ENCODE data around the gene TESK1.
"Not testable (repeated sequence)": the region's sequence is repeated elsewhere in the genome, so short reads cannot be mapped to it uniquely, and the experiment has no call there.

TESK1 gene

DNA sequence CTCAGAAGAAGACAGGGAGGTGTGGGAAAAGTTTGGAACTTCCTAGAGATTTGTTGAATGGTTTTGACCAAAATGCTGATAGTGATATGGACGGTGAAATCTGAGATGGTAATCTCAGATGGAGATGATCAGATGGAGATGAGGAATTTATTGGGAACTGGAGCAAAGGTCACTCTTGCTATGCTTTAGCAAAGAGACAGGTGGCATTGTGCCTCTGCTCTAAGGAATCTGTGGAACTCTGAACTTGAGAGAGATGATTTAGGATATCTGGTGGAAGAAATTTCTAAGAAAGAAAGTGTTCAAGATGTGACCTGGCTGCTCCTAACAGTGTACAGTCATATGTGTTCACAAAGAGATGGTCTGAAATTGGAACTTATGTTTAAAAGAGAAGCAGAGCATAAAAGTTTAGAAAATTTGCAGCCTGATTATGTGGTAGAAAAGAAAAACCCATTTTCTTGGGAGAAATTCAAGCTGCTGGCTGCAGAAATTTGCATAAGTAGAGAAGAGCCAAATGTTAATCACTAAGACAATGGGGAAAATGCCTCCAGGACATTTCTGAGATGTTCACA, 25.3 kb upstream of the TESK1 start:
- not testable (repeated sequence) for DNase-seq

- not testable (repeated sequence) for DNase-seq
Observed at GRCh38 chr9:35583521-35583920, 21.5 kb upstream of the TESK1 start.

DNA sequence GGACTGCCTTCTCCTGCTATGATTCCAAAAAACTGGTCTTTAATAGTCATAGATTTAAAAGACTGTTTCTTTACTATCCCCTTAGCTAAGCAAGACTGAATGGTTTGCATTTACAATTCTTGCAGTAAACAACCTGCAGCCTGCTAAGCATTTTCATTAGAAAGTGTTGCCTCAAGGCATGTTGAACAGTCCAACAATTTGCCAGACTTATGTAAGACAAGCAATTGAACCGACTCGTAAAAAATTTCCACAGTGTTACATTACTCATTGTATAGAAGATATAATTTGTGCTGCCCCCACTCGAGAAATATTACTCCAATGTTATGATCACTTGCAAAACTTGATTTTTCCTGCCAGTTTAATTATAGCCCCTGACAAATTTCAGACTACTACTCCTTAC, 20.4 kb upstream of the TESK1 start:
- not testable (repeated sequence) for DNase-seq

GRCh38 chr9:35588506-35588905, 16.6 kb upstream of the TESK1 start:
- not testable (repeated sequence) for DNase-seq

DNA sequence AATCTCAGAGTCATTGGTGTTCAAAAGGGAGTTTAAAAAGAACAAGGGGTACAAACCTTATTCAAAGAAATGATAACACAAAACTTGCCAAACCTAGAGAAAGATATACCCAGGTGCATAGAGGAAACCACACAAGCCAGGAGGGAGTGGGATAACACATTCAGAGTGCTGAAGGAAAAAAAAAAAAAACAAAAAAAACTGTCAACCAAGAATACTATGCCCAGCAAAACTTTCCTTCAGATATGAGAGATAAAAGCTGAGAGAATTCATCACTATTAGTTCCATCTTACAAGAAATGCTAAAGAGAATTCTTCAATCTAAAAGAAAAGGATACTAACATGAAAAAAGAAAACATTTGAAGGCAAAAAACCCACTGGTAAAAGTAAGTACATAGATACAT, 11.5 kb upstream of the TESK1 start:
- DNase-seq: no peak

GRCh38 chr9:35594471-35594870, 10.6 kb upstream of the TESK1 start:
- no peak for DNase-seq

DNA sequence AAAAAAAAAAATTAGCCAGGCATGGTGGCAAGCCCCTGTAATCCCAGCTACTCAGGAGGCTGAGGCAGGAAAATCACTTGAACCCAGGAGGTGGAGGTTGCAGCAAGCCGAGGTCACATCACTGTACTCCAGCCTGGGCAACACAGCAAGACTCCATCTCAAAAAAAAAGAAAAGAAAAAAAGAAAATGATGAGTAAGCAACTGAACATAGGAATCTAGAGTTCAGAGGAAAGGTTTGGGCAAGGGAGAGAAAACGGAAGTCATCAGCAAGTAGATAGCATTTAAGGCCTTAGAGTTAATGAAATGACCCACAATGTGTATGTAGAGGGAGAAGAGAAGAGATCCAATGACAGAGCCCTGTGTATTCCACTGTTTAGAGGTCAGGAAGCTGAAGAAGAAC, 8.2 kb upstream of the TESK1 start:
- DNase-seq: not testable (repeated sequence)

- DNase-seq: no peak
Observed at GRCh38 chr9:35598866-35599590, 6.0 kb upstream of the TESK1 start.

DNA sequence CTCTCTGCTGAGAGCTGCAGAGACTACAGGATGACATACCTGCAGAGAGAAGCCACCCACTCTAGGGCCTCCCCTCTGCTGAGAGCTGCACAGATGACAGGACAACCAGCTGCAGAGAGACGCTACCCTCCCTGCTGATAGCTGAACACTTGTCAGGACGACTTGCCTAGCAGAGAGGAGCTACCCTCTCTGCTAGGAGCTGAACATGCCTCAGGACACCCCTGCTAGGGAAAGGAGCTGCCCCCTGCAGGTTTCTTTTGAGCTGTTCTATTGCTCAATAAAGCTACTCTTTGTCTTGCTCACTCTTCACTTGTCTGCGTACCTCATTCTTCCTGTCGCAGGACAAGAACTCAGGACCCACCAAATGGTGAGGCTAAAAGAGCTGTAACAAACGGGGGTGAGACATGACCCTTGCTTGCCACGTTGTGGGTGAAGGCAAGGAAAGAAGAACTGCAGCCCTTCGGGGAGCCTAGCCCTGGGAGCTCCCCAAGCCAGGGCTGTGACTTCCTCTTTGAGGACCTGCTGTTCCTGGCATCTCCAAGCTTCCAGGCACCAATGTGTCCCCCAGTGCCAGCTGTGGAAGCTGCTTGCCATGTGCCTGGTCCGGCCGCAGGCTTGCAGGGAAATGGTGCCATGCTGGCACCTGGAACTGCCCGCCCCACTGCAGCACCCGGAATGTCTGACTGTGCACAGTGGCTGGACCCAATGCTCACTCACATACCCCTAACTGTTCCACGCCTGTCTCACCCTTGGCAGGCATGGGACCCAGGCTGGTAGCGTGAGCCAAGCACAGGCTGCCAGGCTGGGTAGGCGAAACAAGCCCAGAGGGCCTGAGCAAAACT, 5.1 kb upstream of the TESK1 start:
- DNase-seq: peak; percentile 46

GRCh38 chr9:35603506-35603985, 1.5 kb upstream of the TESK1 start:
- DNase-seq: peak; percentile 57

- DNase-seq: peak; percentile 100
Observed at GRCh38 chr9:35603986-35604577, 980 bp upstream of the TESK1 start.

GRCh38 chr9:35605351-35606137, 482 bp downstream of the TESK1 start:
- peak; percentile 43 for DNase-seq

DNA sequence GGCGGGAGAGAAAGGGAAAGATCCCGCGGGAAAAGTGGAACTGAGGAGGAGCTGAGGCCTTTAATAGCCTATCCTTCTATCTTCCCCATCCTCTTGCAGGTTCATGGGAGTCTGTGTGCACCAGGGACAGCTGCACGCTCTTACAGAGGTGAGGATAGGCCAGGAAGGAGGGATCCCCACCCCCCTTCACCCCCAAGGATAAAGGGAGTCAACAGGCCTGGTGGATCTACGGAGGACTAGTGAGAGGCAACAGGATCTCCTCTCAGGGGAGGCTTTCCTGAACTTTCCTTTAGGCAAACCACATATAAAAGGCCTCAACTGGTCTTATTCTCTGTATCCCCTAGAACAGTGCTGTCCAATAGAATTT, 1.1 kb downstream of the TESK1 start:
- no peak for DNase-seq

GRCh38 chr9:35606726-35607125, 1.7 kb downstream of the TESK1 start:
- no peak for DNase-seq

DNA sequence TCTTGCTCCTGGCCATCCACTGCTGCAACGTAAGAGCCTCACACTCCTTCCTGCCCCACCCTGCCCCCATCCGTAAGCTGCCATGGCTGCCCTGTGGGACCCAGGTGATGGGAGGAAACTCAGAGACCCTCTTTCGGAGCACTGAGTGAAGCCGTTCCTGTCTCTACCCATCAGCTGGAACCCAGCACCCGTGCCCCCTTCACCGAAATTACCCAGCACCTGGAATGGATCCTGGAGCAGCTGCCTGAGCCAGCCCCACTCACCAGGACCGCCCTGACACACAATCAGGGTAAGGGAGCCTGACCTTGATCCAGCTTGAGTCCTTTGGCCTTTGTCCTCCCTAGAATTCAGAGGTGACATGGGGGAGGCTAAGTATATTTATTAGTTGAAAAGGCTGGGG, 3.2 kb downstream of the TESK1 start:
- no peak for DNase-seq

- no peak for DNase-seq
Observed at GRCh38 chr9:35609001-35609819, 4.1 kb downstream of the TESK1 start.

GRCh38 chr9:35609820-35610163, 4.7 kb downstream of the TESK1 start:
- no peak for DNase-seq

DNA sequence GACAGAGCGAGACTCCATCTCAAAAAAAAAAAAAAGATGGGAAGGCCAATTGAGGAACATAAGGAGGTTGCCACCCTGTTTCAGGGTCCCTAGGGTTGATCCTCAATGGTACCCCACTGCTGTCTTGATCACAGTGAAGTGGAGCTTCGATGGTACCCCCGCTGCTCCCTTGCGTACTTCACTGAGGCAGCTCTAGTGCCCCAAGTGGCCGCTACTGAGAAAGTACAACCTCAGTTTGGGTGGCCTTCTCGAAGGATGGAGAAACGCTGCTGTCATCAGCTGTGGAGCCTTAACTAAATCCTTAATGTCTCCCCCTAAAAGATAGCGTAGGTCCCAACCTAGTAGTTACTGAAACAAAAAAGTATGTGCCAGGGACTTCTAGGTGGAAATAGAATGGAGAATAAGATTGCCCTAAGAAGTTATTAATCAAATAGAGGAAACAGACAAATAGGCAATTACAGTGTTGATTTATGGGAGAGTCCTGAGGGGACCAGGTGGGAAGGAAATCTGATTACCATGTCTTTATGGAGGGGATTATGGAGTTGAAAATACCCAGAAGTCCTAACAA, 6.3 kb downstream of the TESK1 start:
- peak; percentile 79 for DNase-seq

GRCh38 chr9:35612066-35612465, 7.0 kb downstream of the TESK1 start:
- not testable (repeated sequence) for DNase-seq

DNA sequence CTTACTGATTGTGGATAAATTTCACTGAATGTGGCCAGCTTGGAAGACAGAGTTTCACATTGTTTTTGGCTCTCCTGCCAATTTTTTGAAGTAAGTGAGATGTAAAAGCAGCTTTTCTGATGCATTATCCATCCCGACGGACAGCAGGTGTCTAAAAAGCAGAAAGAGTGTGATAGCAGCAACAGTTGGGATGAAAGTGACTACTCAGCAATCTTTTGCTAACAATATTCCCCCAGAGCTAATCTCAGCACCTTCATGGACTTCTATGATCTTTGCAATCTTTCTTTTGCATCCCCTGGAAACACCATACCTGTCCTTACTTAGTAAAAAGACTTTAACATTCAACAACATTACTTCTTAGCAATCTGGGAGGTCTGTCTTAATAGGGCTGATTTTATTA, 7.8 kb downstream of the TESK1 start:
- no peak for DNase-seq

- DNase-seq: no peak
Observed at GRCh38 chr9:35615981-35616680, 11.1 kb downstream of the TESK1 start.
